Transverse colon (tissue), 3 donors: ENCODE results near the gene FOXP1.

Experiments used
- CTCF ChIP-seq, 5 experiments: fragments of 200-600 bp in 3 of 5; fragments of 450-650 bp in 2 of 5; sonication (generic) in 3 of 5; IDR thresholded peaks; 1 replicate in 2 of 5; 2 replicates in 3 of 5; pipeline ENCODE4 v1.5.1; 2016 to 2017; ENCODE audit warnings: antibody characterized with exemption in 5 of 5, inconsistent platforms in 3 of 5, mild to moderate bottlenecking in 2 of 5, moderate library complexity in 1 of 5
- POLR2A ChIP-seq: fragments of 450-650 bp; IDR thresholded peaks from one replicate; pipeline ENCODE4 v1.6.1; 2016; ENCODE audit warnings: antibody characterized with exemption, mild to moderate bottlenecking, moderate library complexity

DNA sequence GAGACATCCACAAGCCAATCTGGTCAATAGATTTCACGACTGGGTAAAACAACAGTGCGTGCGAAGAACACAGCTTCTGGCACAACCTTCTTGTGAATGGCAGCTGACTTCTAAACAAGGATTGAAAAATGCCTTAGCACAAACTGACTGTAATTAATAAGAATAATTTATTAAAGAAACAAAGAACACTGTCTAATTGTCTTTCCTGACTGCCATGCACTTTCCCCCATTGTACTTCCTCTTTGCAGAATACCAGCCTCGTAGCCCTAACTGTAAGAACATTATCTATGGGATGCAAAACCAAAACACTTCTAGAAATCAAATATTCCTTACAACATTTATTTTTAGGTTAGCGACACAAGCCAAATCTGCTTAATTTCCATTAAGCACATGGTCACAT is 6.5 kb downstream of the FOXP1 start:
- TF ChIP-seq CTCF (IDR thresholded peaks at IDR 0.05) (no peak), POLR2A (no peak)
